GM12878 (cell line): ENCODE data around the gene HGS. TPM values are rescaled to one million over a fixed set of nuclear protein-coding genes. Genes with fewer than 3 reads are reported as not detected.

ENCODE experiments used
- ATAC-seq: fragments of 200-7000 bp; cut with Tn5 transposase; 3 replicates; pipeline ENCODE4 v1.9.1; 2020; ENCODE audit warnings: mild to moderate bottlenecking, moderate library complexity
- BruUV-seq: library from RNA; stranded (reverse); fragments of 400-500 nt; replicated peaks from 2 replicates; lab custom pipeline; 2021; lab: Mats Ljungman, UMichigan
- CTCF ChIA-PET: fragments of 300-600 bp; sonication (Branson Sonifier 250); formaldehyde crosslinking; extraction: SDS; loops from one replicate; lab custom pipeline; 2021; ENCODE audit warnings: inconsistent platforms; lab: Yijun Ruan, JAX
- POLR2A ChIA-PET: fragments of 350-600 bp; formaldehyde crosslinking; extraction: SDS; loops from one replicate; lab custom pipeline; 2021; ENCODE audit warnings: inconsistent platforms; lab: Charles Lee
- RAD21 ChIA-PET: fragments of 300-600 bp; sonication (Branson Sonifier 250); formaldehyde crosslinking; loops from one replicate; lab custom pipeline; 2023; ENCODE audit warnings: antibody characterized with exemption; ENCODE audit not compliant: unreplicated experiment; lab: Charles Lee
- SMC1A ChIA-PET: fragments of 300-600 bp; sonication (Branson Sonifier 250); formaldehyde crosslinking; loops from one replicate; lab custom pipeline; 2023; ENCODE audit not compliant: unreplicated experiment, uncharacterized antibody; lab: Charles Lee
- DNase-seq: peaks from one replicate; pipeline ENCODE4 v3.0.0-alpha.2; 2011; ENCODE audit warnings: low read depth, low spot score
- FAIRE-seq: peaks from 3 replicates; lab custom pipeline; 2011; peaks lifted over from hg19 to GRCh38; lab: Jason Lieb, UNC
- H2AFZ ChIP-seq: 2 replicates; pipeline ENCODE4 v1.6.0; 2011; ENCODE audit warnings: low read depth, low read length, control low read depth; ENCODE audit not compliant: control insufficient read depth
- H3K27ac ChIP-seq: 2 replicates; pipeline ENCODE4 v1.5.1; 2011; ENCODE audit warnings: control low read depth; ENCODE audit not compliant: control insufficient read depth, insufficient read depth
- H3K27me3 ChIP-seq, 2 experiments: replicated peaks in 1 of 2; 2 replicates each; pipeline versions ENCODE4 v1.6.0 to v1.6.1; 2011; ENCODE audit warnings: low read length in 1 of 2; ENCODE audit not compliant: control insufficient read depth in 2 of 2, insufficient read depth in 2 of 2
- H3K36me3 ChIP-seq, 2 experiments: 2 replicates each; pipeline ENCODE4 v1.5.1; 2011; ENCODE audit warnings: low read length in 1 of 2; ENCODE audit not compliant: control insufficient read depth in 2 of 2, insufficient read depth in 2 of 2
- H3K4me1 ChIP-seq: 2 replicates; pipeline ENCODE4 v1.6.1; 2011; ENCODE audit warnings: mild to moderate bottlenecking, low read length, moderate library complexity, mixed read lengths; ENCODE audit not compliant: control insufficient read depth, insufficient read depth
- H3K4me2 ChIP-seq: 2 replicates; pipeline ENCODE4 v1.6.0; 2011; ENCODE audit warnings: control low read depth; ENCODE audit not compliant: control insufficient read depth, insufficient read depth
- H3K4me3 ChIP-seq: fragments of 200-600 bp; sonication (generic); 2 replicates; pipeline ENCODE4 v1.5.1; 2016
- H3K79me2 ChIP-seq: 2 replicates; pipeline ENCODE4 v1.6.0; 2011; ENCODE audit warnings: low read length; ENCODE audit not compliant: control insufficient read depth, insufficient read depth
- H3K9ac ChIP-seq: 2 replicates; pipeline ENCODE4 v1.8.0; 2011; ENCODE audit warnings: low read length, control low read depth, mixed read lengths; ENCODE audit not compliant: control insufficient read depth, insufficient read depth
- H3K9me3 ChIP-seq: replicated peaks from 3 replicates; pipeline ENCODE4 v1.5.1; 2011; ENCODE audit warnings: mild to moderate bottlenecking, low read length; ENCODE audit not compliant: control insufficient read depth, insufficient read depth
- H4K20me1 ChIP-seq: 2 replicates; pipeline ENCODE4 v1.6.0; 2011; ENCODE audit not compliant: control insufficient read depth, insufficient read depth
- BCL3 ChIP-seq: IDR thresholded peaks from 2 replicates; pipeline ENCODE4 v1.6.1; 2011; ENCODE audit warnings: borderline replicate concordance, low read depth, mild to moderate bottlenecking, moderate library complexity, low read length; ENCODE audit not compliant: insufficient read depth, poor library complexity, severe bottlenecking
- BMI1 ChIP-seq: fragments of 450-650 bp; IDR thresholded peaks from 2 replicates; pipeline ENCODE4 v1.6.1; 2016; ENCODE audit warnings: mild to moderate bottlenecking, moderate library complexity, borderline replicate concordance
- CBX5 ChIP-seq: sonication (generic); IDR thresholded peaks from 2 replicates; pipeline ENCODE4 v1.6.1; 2016; ENCODE audit warnings: low read depth, moderate library complexity, mild to moderate bottlenecking, inconsistent platforms
- FOS ChIP-seq: IDR thresholded peaks from 3 replicates; pipeline ENCODE4 v1.6.1; 2011; ENCODE audit warnings: borderline replicate concordance; ENCODE audit not compliant: insufficient read length; ENCODE audit errors: extremely low read depth
- HDGF ChIP-seq: fragments of 450-650 bp; IDR thresholded peaks from 2 replicates; pipeline ENCODE4 v1.6.1; 2016; ENCODE audit warnings: antibody characterized with exemption
- JUNB ChIP-seq: IDR thresholded peaks from 2 replicates; pipeline ENCODE4 v1.6.1; 2016; ENCODE audit warnings: antibody characterized with exemption, mild to moderate bottlenecking
- MAX ChIP-seq: IDR thresholded peaks from 2 replicates; pipeline ENCODE4 v1.6.1; 2012; ENCODE audit warnings: low read depth, low read length, improper control_type of control experiment
- MEF2B ChIP-seq: fragments of 450-650 bp; IDR thresholded peaks from 2 replicates; pipeline ENCODE4 v1.6.1; 2018; ENCODE audit warnings: mild to moderate bottlenecking, moderate library complexity; ENCODE audit not compliant: partially characterized antibody, poor library complexity, severe bottlenecking
- NR2C2 ChIP-seq: IDR thresholded peaks from 2 replicates; pipeline ENCODE4 v1.6.1; 2011; ENCODE audit warnings: borderline replicate concordance, low read depth; ENCODE audit not compliant: control insufficient read depth, insufficient read length
- REST ChIP-seq: IDR thresholded peaks from 2 replicates; pipeline ENCODE4 v1.6.1; 2012; ENCODE audit warnings: mild to moderate bottlenecking, low read depth, low read length
- SP1 ChIP-seq: IDR thresholded peaks from one replicate; pipeline ENCODE4 v1.6.1; 2011; ENCODE audit warnings: low read depth, low read length
- SREBF2 ChIP-seq: IDR thresholded peaks from 2 replicates; pipeline ENCODE4 v1.6.1; 2012; ENCODE audit warnings: mild to moderate bottlenecking, low read length
- ZBED1 ChIP-seq: IDR thresholded peaks from 2 replicates; pipeline ENCODE4 v1.6.1; 2016; ENCODE audit warnings: borderline replicate concordance
- ZBTB4 ChIP-seq: fragments of 450-650 bp; formaldehyde crosslinking; IDR thresholded peaks from 2 replicates; pipeline ENCODE4 v1.4.0; 2022; ENCODE audit warnings: mild to moderate bottlenecking, moderate library complexity
- ZNF207 ChIP-seq: fragments of 450-650 bp; IDR thresholded peaks from 2 replicates; pipeline ENCODE4 v1.6.1; 2014; ENCODE audit warnings: antibody characterized with exemption, mild to moderate bottlenecking, borderline replicate concordance
- WGBS: methylation state at CpG from one replicate; pipeline ENCODE4 v1.1.6; 2016; ENCODE audit warnings: low lambda C conversion rate; ENCODE audit not compliant: insufficient replicate concordance, insufficient coverage; ENCODE audit errors: missing lambda C conversion rate; 5-methylcytosine and 5-hydroxymethylcytosine counted together
- in situ Hi-C: fragments of 300-500 bp; cut with MboI; formaldehyde crosslinking; loops from 9 replicates; pipeline ENCODE4 v1.14.3; 2018; ENCODE audit warnings: mixed read lengths
- intact Hi-C: fragments of 100-400 bp; cut with micrococcal nuclease; formaldehyde crosslinking; loops from one replicate; pipeline ENCODE4 v1.14.2; 2022; ENCODE audit not compliant: unreplicated experiment
- polyA plus RNA-seq, 11 experiments: library from polyadenylated mRNA; depleted of rRNA in 4 of 11; unstranded in 6 of 11; stranded (reverse) in 5 of 11; fragments of >200 nt; fragmentation: Nextera tagmentation in 4 of 11; fragmentation: Illumina TruSeq in 1 of 11; extraction: Ambion mirVana in 4 of 11; extraction: Trizol in 1 of 11; gene quantifications; 1 replicate in 1 of 11; 2 replicates in 10 of 11; pipeline versions ENCODE4 v1.2.1 to v1.2.3, GENCODE V29; 2011 to 2016; ENCODE audit warnings: inconsistent platforms in 2 of 11, missing spikeins in 2 of 11, low read depth in 1 of 11
- total RNA-seq, 4 experiments: library from RNA; depleted of rRNA in 3 of 4; stranded (reverse); fragments of >200 nt in 3 of 4; fragmentation: Illumina TruSeq in 1 of 4; extraction: Trizol in 1 of 4; gene quantifications; 2 replicates each; pipeline versions ENCODE4 v1.2.1 to v1.2.3, GENCODE V29; 2013 to 2021

The HGS gene
- total and polyA plus RNA-seq, 10 of the 15 experiments (the other 5 are each of a cell fraction or from before 2014, with no cell fraction given), result 2.2 to 85.6 (median 55.3) TPM

GRCh38 chr17:81691196-81691595, 7.4 kb downstream of the HGS start:
- ATAC-seq, result no peak
- in situ Hi-C loops (no loop called here), intact Hi-C loops (no loop called here)
- no peak for DNase-seq
- no peak overlapping the region for H2AFZ ChIP-seq
- no TSS peak for BruUV-seq
- no peak overlapping the region for H3K9ac ChIP-seq
- no peak overlapping the region for H3K27ac ChIP-seq
- TF ChIP-seq ZBTB4 (CRISPR knock-in tag) (no peak), CBX5 (no peak), SREBF2 (no peak), MEF2B (no peak), ZNF207 (no peak), REST (no peak), FOS (no peak), BMI1 (no peak), ZBED1 (no peak), JUNB (no peak), NR2C2 (no peak), MAX (no peak), SP1 (no peak), BCL3 (no peak), HDGF (no peak)
- peaks cover 11 to 59% of the 10 kb centered on the region in 2 experiments; a peak in 3 of 4 replicates for H3K36me3 ChIP-seq
- H3K4me1 ChIP-seq, result no peaks in the 10 kb centered on the region
- H3K79me2 ChIP-seq, result peaks cover 1% of the 10 kb centered on the region
- ChIA-PET CTCF (no interaction called here), POLR2A (no interaction called here), SMC1A (no interaction called here), RAD21 (no interaction called here)
- no peak overlapping the region for H3K4me2 ChIP-seq
- no peak for FAIRE-seq
- H3K27me3 ChIP-seq, result no peaks in the 10 kb centered on the region
- 92% methylated on average over 18 of the region's 18 CpGs for WGBS
- H4K20me1 ChIP-seq, result no peaks in the 10 kb centered on the region; the same call in 1 of the 2 replicates
- H3K4me3 ChIP-seq, result no peak overlapping the region
- H3K9me3 ChIP-seq, result no peaks in the 10 kb centered on the region
